Mesendoderm (in vitro differentiated cells): ENCODE results near the gene ZNF441.

ENCODE experiments used
- DNase-seq: peaks from one replicate; pipeline ENCODE4 v3.0.0; 2013
- H2AK5ac ChIP-seq: 2 replicates; pipeline ENCODE4 v1.6.1; 2013; ENCODE audit warnings: low read length, inconsistent platforms
- H2BK120ac ChIP-seq: 2 replicates; pipeline ENCODE4 v1.6.1; 2013; ENCODE audit warnings: low read depth, mild to moderate bottlenecking, low read length, moderate library complexity, mixed read lengths
- H2BK15ac ChIP-seq: replicated peaks from 2 replicates; pipeline ENCODE4 v1.6.1; 2013; ENCODE audit warnings: low read depth, mild to moderate bottlenecking, moderate library complexity
- H2BK5ac ChIP-seq: 2 replicates; pipeline ENCODE4 v1.6.1; 2013; ENCODE audit warnings: low read length, inconsistent platforms
- H3K18ac ChIP-seq: 2 replicates; pipeline ENCODE4 v1.6.1; 2013; ENCODE audit warnings: mild to moderate bottlenecking, low read length, mixed read lengths
- H3K23ac ChIP-seq: one replicate; pipeline ENCODE4 v1.6.1; 2013; ENCODE audit warnings: low read length
- H3K27ac ChIP-seq: 2 replicates; pipeline ENCODE4 v1.5.1; 2013; ENCODE audit warnings: low read depth, mild to moderate bottlenecking, inconsistent platforms, low read length, moderate library complexity
- H3K27me3 ChIP-seq: 2 replicates; pipeline ENCODE4 v1.6.1; 2013; ENCODE audit warnings: low read length, control low read depth, mild to moderate bottlenecking, inconsistent platforms; ENCODE audit not compliant: insufficient read depth, poor library complexity
- H3K36me3 ChIP-seq: 2 replicates; pipeline ENCODE4 v1.6.1; 2013; ENCODE audit warnings: low read length, inconsistent platforms; ENCODE audit not compliant: control insufficient read depth, insufficient read depth
- H3K4ac ChIP-seq: one replicate; pipeline ENCODE4 v1.6.1; 2013; ENCODE audit warnings: low read depth, mild to moderate bottlenecking, low read length, moderate library complexity
- H3K4me1 ChIP-seq: 2 replicates; pipeline ENCODE4 v1.6.1; 2013; ENCODE audit warnings: low read depth, low read length, inconsistent platforms; ENCODE audit not compliant: control insufficient read depth
- H3K4me2 ChIP-seq: 2 replicates; pipeline ENCODE4 v1.6.1; 2013; ENCODE audit warnings: low read length
- H3K4me3 ChIP-seq: 2 replicates; pipeline ENCODE4 v1.5.1; 2013; ENCODE audit warnings: mild to moderate bottlenecking, low read length
- H3K56ac ChIP-seq: one replicate; pipeline ENCODE4 v1.6.1; 2013; ENCODE audit warnings: low read length
- H3K79me1 ChIP-seq: 2 replicates; pipeline ENCODE4 v1.6.1; 2013; ENCODE audit warnings: low read length, inconsistent platforms
- H3K79me2 ChIP-seq: 2 replicates; pipeline ENCODE4 v1.6.1; 2013; ENCODE audit warnings: mild to moderate bottlenecking, low read length; ENCODE audit not compliant: control insufficient read depth, insufficient read depth
- H3K9ac ChIP-seq: 2 replicates; pipeline ENCODE4 v1.6.1; 2013; ENCODE audit warnings: low read length, inconsistent platforms
- H4K5ac ChIP-seq: one replicate; pipeline ENCODE4 v1.6.1; 2013; ENCODE audit warnings: low read length
- H4K8ac ChIP-seq: one replicate; pipeline ENCODE4 v1.6.1; 2013; ENCODE audit warnings: low read depth, mild to moderate bottlenecking, control low read depth, low read length, moderate library complexity
- WGBS: extraction: QIAGEN DNeasy Blood & Tissue Kit; methylation state at CpG from one replicate; pipeline ENCODE4 v1.1.7; 2013; ENCODE audit warnings: low lambda C conversion rate, missing lambda C conversion rate; ENCODE audit not compliant: insufficient coverage; ENCODE audit errors: extremely low coverage; 5-methylcytosine and 5-hydroxymethylcytosine counted together

ZNF441 gene

DNA sequence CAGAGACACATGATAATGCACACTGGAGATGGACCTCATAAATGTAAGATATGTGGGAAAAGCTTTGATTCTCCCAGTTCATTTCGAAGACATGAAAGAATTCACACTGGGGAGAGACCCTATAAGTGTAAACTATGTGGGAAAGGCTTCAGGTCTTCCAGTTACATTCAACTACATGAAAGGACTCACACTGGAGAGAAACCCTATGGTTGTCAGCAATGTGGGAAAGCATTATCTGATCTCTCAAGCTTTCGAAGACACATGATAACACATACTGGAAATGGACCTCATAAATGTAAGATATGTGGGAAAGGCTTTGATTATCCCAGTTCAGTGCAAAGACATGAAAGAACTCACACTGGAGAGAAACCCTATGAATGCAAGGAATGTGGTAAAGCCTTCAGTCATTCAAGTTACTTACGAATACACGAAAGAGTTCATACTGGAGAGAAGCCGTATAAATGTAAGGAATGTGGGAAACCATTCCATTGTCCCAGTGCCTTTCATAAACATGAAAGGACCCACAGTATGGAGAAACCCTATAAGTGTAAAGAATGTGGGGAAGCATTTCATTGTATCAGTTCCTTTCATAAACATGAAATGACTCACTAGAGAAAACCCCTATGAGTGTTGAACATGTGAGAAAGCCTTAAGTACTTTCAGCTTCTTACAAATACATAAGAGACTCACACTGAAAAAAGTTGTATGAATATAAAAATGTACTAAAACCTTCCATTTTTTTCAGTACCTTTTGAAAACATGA, 14.7 kb downstream of the ZNF441 start:
- H2BK5ac ChIP-seq: no peak overlapping the region
- H3K4me3 ChIP-seq: no peak overlapping the region
- no peak overlapping the region for H2BK15ac ChIP-seq
- H3K4me1 ChIP-seq: no peaks in the 10 kb centered on the region
- no peaks in the 10 kb centered on the region for H3K27me3 ChIP-seq
- H2AK5ac ChIP-seq: no peak overlapping the region
- H3K4ac ChIP-seq: no peak overlapping the region
- DNase-seq: peak; percentile 14
- H3K79me1 ChIP-seq: no peaks in the 10 kb centered on the region
- H4K8ac ChIP-seq: no peak overlapping the region
- no peak overlapping the region for H3K56ac ChIP-seq
- no peak overlapping the region for H4K5ac ChIP-seq
- H3K9ac ChIP-seq: no peak overlapping the region
- H3K27ac ChIP-seq: no peak overlapping the region
- H3K18ac ChIP-seq: no peak overlapping the region
- H3K23ac ChIP-seq: no peak overlapping the region
- no peak overlapping the region for H2BK120ac ChIP-seq
- WGBS: no CpG with 5 or more reads among the region's 5 CpGs
- H3K4me2 ChIP-seq: no peak overlapping the region
- no peaks in the 10 kb centered on the region for H3K36me3 ChIP-seq
- H3K79me2 ChIP-seq: no peaks in the 10 kb centered on the region

- Histone ChIP-seq H3K36me3 (no peaks in the 10 kb centered on the region), H4K5ac (no peak overlapping the region), H4K8ac (no peak overlapping the region), H3K27me3 (no peaks in the 10 kb centered on the region), H3K23ac (no peak overlapping the region), H3K4me1 (no peaks in the 10 kb centered on the region), H3K18ac (no peak overlapping the region), H2AK5ac (no peak overlapping the region), H3K27ac (no peak overlapping the region), H2BK5ac (no peak overlapping the region), H3K56ac (no peak overlapping the region), H2BK15ac (no peak overlapping the region), H3K79me2 (no peaks in the 10 kb centered on the region), H3K4me3 (no peak overlapping the region), H3K9ac (no peak overlapping the region), H2BK120ac (no peak overlapping the region), H3K4ac (no peak overlapping the region), H3K79me1 (no peaks in the 10 kb centered on the region), H3K4me2 (no peak overlapping the region)
- no CpG with 5 or more reads among the region's 1 CpG for WGBS
- DNase-seq: no peak
Observed at GRCh38 chr19:11783767-11784166, 17.0 kb downstream of the ZNF441 start.

DNA sequence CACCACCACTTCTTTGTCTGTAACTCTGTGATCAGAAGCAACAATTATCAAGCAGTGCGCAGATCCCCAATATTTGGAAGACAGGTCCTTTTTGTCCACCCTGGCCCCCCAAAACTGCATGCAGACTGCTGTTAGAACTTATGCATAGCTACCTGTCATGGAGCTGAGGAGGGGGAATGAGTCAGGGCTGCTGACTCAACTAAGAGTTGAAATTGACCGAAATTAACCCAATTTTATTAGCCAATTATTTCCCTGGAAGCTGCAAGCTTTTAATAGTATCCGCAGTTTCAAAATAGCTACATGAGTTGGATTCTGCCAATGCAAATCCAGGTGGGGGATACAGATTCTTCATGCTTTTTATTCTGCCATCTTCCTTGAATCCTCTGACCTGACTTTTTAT, 17.6 kb downstream of the ZNF441 start:
- Histone ChIP-seq H3K36me3 (no peaks in the 10 kb centered on the region), H3K79me1 (no peaks in the 10 kb centered on the region), H3K4me3 (no peak overlapping the region)

DNA sequence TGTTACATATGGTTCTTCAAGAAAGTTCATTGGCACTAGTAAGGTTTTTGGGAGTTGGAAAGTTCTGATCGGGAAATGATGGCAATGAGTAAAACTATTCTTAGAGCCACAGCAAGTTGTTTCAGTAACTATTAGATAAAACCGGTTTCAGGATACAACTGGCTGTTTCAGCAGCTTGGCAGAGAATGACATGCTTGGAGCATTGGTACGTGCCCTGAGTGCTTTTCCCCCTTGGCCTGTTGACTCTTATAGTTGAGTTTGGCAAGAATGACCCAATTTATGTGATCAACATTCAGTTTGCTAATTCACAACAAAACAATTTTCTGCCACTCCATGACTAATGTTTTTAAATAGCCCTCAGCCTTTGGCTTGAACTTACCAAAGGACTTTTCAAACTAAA, 20.7 kb downstream of the ZNF441 start:
- H2AK5ac ChIP-seq: no peak overlapping the region
- H3K4me1 ChIP-seq: no peaks in the 10 kb centered on the region
- DNase-seq: no peak
- no peaks in the 10 kb centered on the region for H3K79me1 ChIP-seq
- H3K79me2 ChIP-seq: no peaks in the 10 kb centered on the region
- no peak overlapping the region for H3K27ac ChIP-seq
- WGBS: no CpG with 5 or more reads among the region's 3 CpGs
- no peak overlapping the region for H2BK120ac ChIP-seq
- H4K8ac ChIP-seq: no peak overlapping the region
- H4K5ac ChIP-seq: no peak overlapping the region
- H3K23ac ChIP-seq: no peak overlapping the region
- no peak overlapping the region for H3K4me3 ChIP-seq
- no peak overlapping the region for H3K4ac ChIP-seq
- H3K4me2 ChIP-seq: no peak overlapping the region
- no peaks in the 10 kb centered on the region for H3K36me3 ChIP-seq
- no peak overlapping the region for H3K9ac ChIP-seq
- no peak overlapping the region for H3K56ac ChIP-seq
- no peak overlapping the region for H2BK5ac ChIP-seq
- no peak overlapping the region for H2BK15ac ChIP-seq
- no peaks in the 10 kb centered on the region for H3K27me3 ChIP-seq
- H3K18ac ChIP-seq: no peak overlapping the region

More for the DNA sequence above, 17.6 kb downstream of the ZNF441 start:
- no peak overlapping the region for H3K56ac ChIP-seq
- H3K9ac ChIP-seq: no peak overlapping the region
- H3K27ac ChIP-seq: no peak overlapping the region
- H3K79me2 ChIP-seq: no peaks in the 10 kb centered on the region
- WGBS: no CpG with 5 or more reads among the region's 3 CpGs
- H2BK15ac ChIP-seq: no peak overlapping the region
- H3K4me2 ChIP-seq: no peak overlapping the region
- no peak overlapping the region for H3K18ac ChIP-seq
- H3K4me1 ChIP-seq: no peaks in the 10 kb centered on the region
- no peak for DNase-seq
- no peak overlapping the region for H3K23ac ChIP-seq
- no peak overlapping the region for H2BK120ac ChIP-seq
- H3K27me3 ChIP-seq: no peaks in the 10 kb centered on the region
- H3K4ac ChIP-seq: no peak overlapping the region
- H2AK5ac ChIP-seq: no peak overlapping the region
- H4K5ac ChIP-seq: no peak overlapping the region
- no peak overlapping the region for H2BK5ac ChIP-seq
- no peak overlapping the region for H4K8ac ChIP-seq

DNA sequence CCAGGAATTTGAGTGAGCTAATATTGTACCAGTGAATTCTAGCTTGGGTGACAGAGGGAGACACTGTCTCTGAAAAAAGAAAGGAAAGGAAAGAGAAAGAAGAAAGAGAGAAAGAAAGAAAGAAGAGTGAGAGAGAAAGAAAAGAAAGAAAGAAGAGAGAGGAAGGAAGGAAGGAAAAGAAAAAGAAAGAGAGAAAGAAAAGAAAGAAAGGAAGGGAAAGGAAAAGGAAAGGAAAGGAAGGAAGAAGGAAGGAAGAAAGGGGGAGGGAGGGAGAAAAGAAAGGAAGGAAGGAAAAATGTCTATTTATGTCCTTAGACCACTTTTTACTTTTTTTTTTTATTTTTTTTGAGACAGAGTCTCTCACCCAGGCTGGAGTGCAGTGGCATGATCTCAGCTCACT, 26.1 kb downstream of the ZNF441 start:
- no peaks in the 10 kb centered on the region for H3K36me3 ChIP-seq
- no peak overlapping the region for H2BK5ac ChIP-seq
- no peak overlapping the region for H3K18ac ChIP-seq
- no peak overlapping the region for H3K4me3 ChIP-seq
- no peak overlapping the region for H2BK15ac ChIP-seq
- H3K27me3 ChIP-seq: no peaks in the 10 kb centered on the region
- H2AK5ac ChIP-seq: no peak overlapping the region
- no peak for DNase-seq
- H3K79me1 ChIP-seq: no peaks in the 10 kb centered on the region
- no peak overlapping the region for H4K8ac ChIP-seq
- no peak overlapping the region for H3K4ac ChIP-seq
- H3K56ac ChIP-seq: no peak overlapping the region
- H3K23ac ChIP-seq: no peak overlapping the region
- H3K79me2 ChIP-seq: no peaks in the 10 kb centered on the region
- no peak overlapping the region for H4K5ac ChIP-seq
- H2BK120ac ChIP-seq: no peak overlapping the region
- no peak overlapping the region for H3K9ac ChIP-seq
- H3K4me2 ChIP-seq: no peak overlapping the region
- no peak overlapping the region for H3K27ac ChIP-seq
- H3K4me1 ChIP-seq: no peaks in the 10 kb centered on the region

DNA sequence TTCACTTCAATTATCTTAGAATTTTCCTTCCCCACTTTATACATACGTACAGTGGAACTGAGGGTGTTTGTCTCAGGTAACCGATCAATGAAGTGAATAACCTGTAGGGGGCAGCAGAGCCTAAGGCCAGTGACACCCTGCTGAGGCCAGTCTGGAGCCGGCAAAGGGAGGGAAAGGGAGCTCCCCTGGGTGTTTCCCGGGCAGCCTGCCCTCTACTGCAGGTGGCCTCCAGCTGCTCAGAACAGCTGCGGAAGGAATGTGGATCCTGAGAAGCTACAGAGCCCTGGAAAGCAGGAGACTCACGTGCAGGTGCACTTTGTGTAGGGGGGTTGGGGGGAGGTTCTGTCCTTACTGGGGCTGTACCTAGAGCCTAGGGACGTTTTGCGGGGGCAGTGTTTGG, 30.7 kb downstream of the ZNF441 start:
- Histone ChIP-seq H3K9ac (no peak overlapping the region), H3K79me1 (no peaks in the 10 kb centered on the region), H3K27ac (no peak overlapping the region), H2BK15ac (no peak overlapping the region), H3K18ac (no peak overlapping the region), H3K4me2 (no peak overlapping the region), H4K5ac (no peak overlapping the region), H4K8ac (no peak overlapping the region), H3K4me1 (no peaks in the 10 kb centered on the region), H2BK120ac (no peak overlapping the region), H3K36me3 (no peaks in the 10 kb centered on the region), H3K79me2 (no peaks in the 10 kb centered on the region), H3K4me3 (no peak overlapping the region), H3K23ac (no peak overlapping the region), H3K27me3 (no peaks in the 10 kb centered on the region), H2AK5ac (no peak overlapping the region), H3K56ac (no peak overlapping the region), H3K4ac (no peak overlapping the region), H2BK5ac (no peak overlapping the region)
- peak; percentile 78 for DNase-seq
- WGBS: no CpG with 5 or more reads among the region's 8 CpGs
